Measurements from ENCODE around the gene CPED1.

DNA sequence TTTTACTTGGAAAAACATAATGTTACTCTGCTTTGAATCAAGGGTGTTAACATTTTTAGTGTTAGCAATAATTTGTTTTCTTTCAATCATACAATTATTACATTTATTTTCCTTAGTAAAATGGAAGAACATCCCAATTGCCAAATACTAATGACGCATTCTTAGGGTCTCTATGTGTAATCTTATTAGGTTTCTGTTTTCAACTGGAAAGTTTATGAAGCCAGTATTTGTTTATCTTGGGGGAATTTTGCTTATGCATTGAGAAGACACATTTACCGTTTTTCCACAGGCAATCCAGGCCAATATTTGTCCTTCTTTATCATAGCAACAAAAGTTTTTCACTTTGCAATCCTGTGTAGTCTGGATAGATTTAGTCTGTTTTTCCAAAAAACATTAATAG is 134.5 kb downstream of the CPED1 start:
- TF ChIP-seq CTCF (IDR thresholded peaks at IDR 0.05) (no peak), POLR2A (IDR thresholded peaks at IDR 0.05) (no peak), POLR2AphosphoS5 (IDR thresholded peaks at IDR 0.05; ENCODE audit: insufficient read depth in 1 of 2, low read depth in 1 of 2) (no peak)

All from vagina (tissue), 2 donors.